Tongue (tissue), 2 donors: ENCODE results near the gene FGA. TPM values are rescaled to one million over a fixed set of nuclear protein-coding genes. Genes with fewer than 3 reads are reported as not detected.
"Not testable (repeated sequence)": the region's sequence is repeated elsewhere in the genome, so short reads cannot be mapped to it uniquely, and the experiment has no call there.

Experiments
- DNase-seq: peaks from one replicate; pipeline ENCODE4 v3.0.0-alpha.2; 2015
- total RNA-seq: library from RNA; depleted of rRNA; stranded (reverse); fragments of >200 nt; gene quantifications from one replicate; pipeline ENCODE4 v1.2.3, GENCODE V29; 2014

Gene FGA
- total RNA-seq, 1 donor from 2014 or later: not detected

DNA sequence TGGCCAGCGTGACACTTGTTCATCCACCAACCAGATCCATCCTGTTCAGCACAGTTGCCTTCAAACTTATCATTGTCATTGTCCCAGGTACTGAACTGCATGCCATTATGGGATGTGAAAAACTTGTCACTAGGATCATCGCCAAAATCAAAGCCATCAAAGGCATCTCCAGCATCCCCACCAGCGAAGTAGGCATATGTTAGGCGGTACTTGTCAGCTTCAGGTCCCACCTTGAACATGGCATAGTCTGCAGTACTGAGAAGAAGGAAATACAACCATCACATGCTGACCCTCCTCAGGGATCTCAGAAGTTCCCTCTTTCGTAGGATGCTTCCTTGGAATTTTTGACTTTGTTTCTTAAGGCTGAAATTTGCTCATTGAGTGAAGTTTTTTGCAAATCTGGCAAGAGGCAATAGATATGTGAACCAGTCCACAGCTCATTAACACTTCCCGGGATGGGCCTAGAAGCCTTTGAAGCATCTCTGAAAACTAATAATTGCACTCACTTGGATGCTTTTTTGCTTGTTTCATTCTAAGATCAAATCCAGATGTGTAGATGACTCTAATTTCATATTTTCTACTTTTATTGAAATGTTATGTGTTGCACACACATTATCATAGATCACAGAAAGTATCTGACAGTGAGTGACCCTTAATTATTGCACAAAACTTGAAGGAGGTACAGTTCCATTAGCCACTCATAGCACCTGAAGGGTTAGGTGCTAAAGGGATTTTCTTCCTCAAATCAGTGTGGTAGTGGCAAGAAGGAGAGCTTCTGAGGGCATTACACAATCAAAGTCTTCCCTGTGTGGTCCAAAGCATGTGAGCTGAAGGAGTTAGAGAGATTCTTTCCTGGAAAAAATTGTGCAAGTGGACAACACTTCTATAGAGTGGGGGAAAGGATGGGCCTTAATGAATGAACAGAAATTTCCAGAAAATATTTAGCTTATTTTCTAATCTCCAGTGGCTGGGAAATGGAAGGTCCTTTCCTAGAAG is 16.5 kb upstream of the FGA start:
- no peak for DNase-seq

GRCh38 chr4:154604696-154605200 is 14.2 kb upstream of the FGA start:
- no peak for DNase-seq

DNA sequence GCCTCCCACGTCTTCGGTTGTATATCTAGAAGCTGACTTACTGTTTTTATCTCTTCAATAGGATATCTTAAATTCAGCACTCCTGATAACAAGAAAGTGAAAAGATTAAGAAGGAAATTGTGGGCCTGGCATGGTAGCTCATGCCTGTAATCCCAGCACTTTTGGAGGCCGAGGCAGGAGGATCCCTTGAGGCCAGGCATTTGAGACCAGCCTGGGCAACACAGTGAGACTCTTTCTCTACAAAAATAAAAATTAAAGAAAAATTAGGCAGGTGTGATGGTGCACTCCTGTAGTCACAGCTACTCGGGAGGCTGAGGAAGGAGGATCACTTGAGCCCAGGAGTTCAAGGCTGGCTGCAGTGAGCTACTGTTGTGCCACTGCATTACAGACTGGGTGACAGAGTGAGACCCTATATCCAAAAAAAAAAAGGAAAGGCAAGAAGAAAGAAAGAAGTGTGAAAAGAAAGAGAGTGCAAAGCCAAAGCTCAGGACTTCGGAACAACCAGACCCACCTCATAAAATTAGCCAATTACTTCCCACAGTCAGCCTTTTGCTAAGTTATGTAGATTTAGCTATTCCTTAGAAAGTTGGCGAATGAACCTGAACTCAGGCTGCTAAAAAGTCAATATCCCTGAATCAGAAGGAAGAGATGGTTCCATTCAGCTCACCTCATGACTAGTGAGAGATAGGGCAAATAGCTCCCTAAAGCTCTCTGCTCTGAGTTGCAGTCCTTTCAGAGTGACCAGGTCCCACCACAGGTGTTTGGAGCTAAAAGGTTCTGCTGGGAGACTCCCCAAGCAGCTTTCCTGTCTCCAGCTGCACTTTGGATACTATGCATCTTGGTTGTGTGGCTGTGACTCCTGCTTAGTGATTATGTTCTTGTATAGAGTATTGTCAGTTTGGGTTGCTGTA is 12.7 kb upstream of the FGA start:
- DNase-seq: no peak

- no peak for DNase-seq
Measured at GRCh38 chr4:154602404-154603020, 12.0 kb upstream of the FGA start.

- DNase-seq: no peak
Measured at GRCh38 chr4:154597798-154598774, 7.5 kb upstream of the FGA start.

GRCh38 chr4:154597281-154597680 is 6.7 kb upstream of the FGA start:
- DNase-seq: not testable (repeated sequence)

GRCh38 chr4:154595807-154596206 is 5.3 kb upstream of the FGA start:
- peak; percentile 5 for DNase-seq

DNA sequence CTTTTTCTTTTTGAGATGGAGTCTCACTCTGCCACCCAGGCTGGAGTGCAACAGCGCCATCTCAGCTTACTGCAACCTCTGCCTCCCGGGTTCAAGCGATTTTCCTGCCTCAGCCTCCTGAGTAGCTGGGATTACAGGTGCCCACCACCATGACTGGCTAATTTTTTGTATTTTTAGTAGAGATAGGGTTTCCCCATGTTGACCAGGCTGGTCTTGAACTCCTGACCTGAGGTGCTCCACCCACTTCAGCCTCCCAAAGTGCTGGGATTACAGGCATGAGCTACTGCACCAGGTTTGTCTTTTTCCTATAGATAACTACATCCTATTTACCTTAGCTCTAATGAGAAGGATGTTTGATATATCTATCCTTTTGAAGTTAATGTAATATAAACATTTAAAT is 3.8 kb upstream of the FGA start:
- not testable (repeated sequence) for DNase-seq

DNA sequence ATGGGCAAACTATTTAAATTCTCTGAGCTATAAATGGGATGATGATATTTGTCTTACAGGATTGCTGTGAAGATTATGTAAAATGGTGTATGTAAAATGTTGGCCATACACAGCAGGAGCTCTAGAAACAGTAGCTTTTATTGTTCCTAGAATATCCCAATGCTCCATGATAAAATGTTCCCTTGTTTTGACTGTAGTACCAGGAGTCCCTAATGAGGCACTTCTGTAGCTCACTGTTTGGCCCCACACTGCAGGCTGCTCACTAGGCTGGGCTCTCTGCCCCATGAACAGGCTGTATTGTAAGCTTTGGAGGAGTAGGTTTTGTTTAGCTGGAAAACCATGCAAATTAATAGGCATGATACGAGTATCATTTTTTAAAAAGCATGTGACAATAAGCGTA is 3.3 kb upstream of the FGA start:
- peak; percentile 2 for DNase-seq

- DNase-seq: no peak
Measured at GRCh38 chr4:154591890-154592289, 1.3 kb upstream of the FGA start.

DNA sequence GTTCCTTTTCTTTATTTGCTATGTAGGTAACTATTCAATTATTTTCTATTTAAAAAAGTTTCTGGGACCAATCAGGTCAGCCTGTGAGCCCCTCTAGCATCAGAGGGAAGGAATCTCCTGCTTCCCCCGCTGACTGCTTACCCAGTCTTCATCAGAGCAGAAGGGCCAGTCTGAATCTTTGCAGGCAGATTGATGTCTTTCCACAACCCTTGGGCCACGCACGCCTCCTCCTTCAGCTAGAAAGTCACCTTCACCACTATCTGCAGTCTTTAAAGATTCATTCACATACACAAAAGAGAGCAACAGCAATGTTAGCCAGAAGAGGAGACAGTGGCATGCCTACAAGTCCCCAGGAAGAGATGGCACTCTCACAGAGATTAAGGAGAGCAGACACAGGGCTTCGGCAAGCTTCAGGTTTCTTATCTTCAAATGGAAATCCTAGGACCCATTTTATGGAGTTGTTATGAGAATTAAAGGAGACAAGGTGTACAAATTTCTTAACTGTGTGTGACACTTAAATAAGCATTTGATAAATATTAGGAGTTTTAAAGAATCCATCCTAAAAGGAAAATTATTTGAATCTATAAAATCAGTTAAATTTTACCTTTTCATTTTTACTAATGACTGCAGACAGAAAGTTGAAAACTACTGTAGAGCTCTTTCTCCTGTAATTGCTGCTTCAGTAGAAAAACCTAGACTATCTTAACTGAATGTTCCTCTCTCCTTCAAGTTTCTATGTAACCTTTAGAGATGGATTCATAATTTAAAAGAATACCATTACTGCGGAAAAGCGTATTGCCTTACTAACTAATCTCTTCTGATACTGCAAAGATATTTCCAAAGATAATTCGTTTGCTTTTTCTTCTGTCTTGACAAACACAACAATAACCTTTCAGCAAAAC is 995 bp downstream of the FGA start:
- no peak for DNase-seq

DNA sequence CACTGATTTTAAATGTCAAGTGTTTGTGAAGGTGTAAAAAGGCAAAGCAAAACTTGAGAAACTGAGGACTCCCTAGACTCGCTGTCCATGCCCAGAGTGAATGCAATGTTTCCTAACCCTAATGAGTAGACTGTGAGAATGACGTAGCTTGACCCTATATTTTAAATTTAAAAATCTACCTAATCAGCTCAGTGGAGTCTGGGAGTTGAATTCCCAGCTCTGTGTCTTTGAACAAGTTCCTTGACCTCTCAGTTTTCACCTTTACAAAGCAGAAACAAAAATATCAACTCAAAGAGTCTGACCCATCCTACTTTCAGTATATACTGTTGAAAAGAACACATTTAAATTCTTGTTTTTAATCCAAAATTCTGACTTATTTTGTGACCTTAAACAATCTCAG is 2.3 kb downstream of the FGA start:
- DNase-seq: no peak

DNA sequence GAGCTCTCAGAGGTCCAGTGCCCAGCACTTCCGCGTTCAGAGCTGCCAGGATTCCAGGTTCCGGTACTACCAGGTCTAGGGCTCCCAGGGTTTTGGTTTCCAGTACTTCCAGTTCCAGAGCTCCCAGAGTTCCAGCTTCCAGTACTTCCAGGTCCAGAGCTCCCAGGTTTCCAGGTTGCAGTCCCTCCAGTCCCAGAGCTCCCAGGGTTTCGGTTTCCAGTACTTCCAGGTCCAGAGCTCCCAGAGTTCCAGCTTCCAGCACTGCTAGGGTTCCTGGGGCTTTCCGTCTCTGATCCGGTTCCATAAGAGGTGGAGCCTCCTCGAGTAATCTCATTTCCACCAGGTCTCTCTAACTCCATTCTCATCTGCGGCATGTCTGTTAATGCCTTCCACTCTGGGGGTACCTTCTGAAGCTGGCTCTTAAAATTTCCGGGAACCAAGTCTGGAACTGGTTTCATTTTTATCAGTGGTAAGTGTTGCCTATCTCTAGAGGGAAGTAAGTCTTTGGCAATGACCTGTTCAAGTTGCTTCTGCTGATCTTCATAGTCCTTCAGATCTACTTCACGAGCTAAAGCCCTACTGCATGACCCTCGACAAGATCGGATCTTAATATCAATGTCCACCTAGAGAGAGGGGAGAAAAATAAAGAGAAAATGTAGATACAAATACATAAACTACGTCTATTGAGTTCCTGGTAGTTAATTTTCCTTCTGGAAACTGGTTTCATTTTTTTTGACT is 4.1 kb downstream of the FGA start:
- no peak for DNase-seq

- DNase-seq: no peak
Measured at GRCh38 chr4:154585369-154586018, 5.0 kb downstream of the FGA start.

DNA sequence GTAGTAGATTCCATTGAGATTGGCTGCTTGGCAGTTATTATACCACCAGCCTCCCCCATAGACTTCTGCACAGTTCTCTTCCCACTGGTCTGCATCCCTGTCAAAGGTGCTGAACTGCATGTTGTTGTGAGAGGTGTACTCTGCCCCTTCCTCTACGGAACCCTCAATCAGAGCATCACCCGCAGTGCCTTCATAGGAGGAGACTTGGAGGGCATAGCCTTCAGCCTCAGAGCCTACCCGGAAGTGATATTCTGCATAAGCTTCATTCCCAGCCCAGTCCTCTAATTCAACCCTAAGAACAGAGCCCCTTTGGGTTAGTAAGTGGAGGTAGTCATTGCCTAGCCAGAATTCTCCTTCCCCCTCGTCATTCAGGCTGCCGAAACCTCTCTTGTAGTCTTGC is 6.3 kb downstream of the FGA start:
- no peak for DNase-seq

- DNase-seq: no peak
Measured at GRCh38 chr4:154583677-154584076, 6.9 kb downstream of the FGA start.

DNA sequence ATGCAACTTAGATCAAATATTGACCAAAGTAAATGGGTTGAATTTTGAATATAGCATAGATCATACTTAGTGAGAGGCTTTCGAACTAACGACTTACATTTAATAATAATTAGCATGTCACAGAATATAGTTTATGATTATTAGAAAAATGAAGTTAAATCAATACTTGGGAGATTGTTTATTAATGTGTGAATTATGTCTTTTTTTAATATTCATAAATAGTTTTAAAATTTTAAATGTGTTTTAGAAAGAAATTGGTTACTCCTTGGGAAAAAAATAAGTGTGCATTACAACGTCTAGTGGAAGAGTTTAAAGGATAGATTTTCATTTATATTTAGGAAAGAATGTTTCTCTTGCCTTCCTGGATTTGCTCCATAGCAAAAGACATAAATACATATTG is 7.3 kb downstream of the FGA start:
- no peak for DNase-seq

- no peak for DNase-seq
Measured at GRCh38 chr4:154582723-154583122, 7.8 kb downstream of the FGA start.

DNA sequence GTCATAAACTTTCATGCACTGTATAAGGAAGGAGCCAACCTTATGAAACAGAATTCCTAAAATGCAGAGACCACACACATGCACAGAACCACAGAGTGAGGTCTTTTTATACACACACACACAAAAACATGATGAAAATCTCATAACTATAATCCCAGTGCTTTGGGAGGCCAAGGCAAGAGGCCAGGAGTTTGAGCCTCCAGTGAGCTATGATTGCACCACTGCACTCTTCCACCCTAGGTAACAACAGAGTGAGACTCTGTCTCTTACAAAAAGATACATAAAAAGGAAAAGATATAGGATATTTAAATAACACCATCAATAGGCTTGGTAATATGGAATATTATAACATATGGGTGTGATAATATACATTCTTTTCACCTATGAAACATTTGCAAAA is 10.6 kb downstream of the FGA start:
- no peak for DNase-seq
